ENCODE measurements around the gene PITPNM3.

DNA sequence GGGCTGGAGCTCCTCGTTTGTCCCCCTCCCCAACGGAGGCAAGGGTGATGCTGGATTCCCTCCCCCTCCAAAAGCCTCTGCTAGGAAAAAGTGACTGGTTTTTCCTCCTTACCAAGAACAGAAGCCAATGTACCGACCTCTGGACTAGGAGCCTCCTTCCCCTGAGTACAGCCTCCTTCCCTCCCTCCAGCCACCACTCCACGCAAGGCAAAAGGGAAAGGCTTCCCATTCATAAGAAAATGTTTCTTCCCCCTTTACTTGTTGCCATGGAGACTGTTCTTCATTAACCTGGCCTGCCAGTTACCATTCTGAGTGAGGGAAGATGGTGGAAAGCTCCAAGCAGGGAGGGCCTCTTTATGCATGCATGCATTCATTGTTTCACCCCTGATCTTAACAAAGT is 116.4 kb downstream of the PITPNM3 start:
- no peak for TF ChIP-seq CTCF (conservative IDR thresholded peaks at IDR 0.05; ENCODE audit: low read depth, low read length)
- TF ChIP-seq EZH2 (IDR thresholded peaks at IDR 0.05; ENCODE audit: borderline replicate concordance, low read depth, low read length, poor library complexity, severe bottlenecking): no peak

All from A673 (cell line).